Psoas muscle (tissue), 8 donors: ENCODE results near the gene ANXA3. TPM values are rescaled to one million over a fixed set of nuclear protein-coding genes. Genes with fewer than 3 reads are reported as not detected.

Experiments
- ATAC-seq, 4 donors: fragments of 200-7000 bp; cut with Tn5 transposase; one replicate each; pipeline ENCODE4 v1.9.1; 2020; ENCODE audit warnings: moderate library complexity in 3 of 4, mild to moderate bottlenecking in 2 of 4
- DNase-seq, 2 donors: peaks; one replicate each; pipeline ENCODE4 v3.0.0-alpha.2; 2020
- H3K27ac ChIP-seq: fragments of 200-600 bp; one replicate; pipeline ENCODE4 v1.8.0; 2022
- H3K27me3 ChIP-seq, 3 donors: fragments of 200-600 bp in 1 of 3; one replicate each; pipeline versions ENCODE4 v1.6.1 to v1.8.0; 2013 to 2022; ENCODE audit warnings: low read length in 2 of 3, mild to moderate bottlenecking in 2 of 3, moderate library complexity in 1 of 3; ENCODE audit not compliant: insufficient read depth in 3 of 3
- H3K36me3 ChIP-seq, 2 donors: fragments of 200-600 bp in 1 of 2; one replicate each; pipeline versions ENCODE4 v1.6.1 to v1.8.0; 2013 to 2022; ENCODE audit warnings: low read depth in 1 of 2, mild to moderate bottlenecking in 1 of 2, moderate library complexity in 1 of 2; ENCODE audit not compliant: insufficient read depth in 1 of 2
- H3K4me1 ChIP-seq: fragments of 200-600 bp; one replicate; pipeline ENCODE4 v1.8.0; 2022
- H3K4me3 ChIP-seq: fragments of 200-600 bp; one replicate; pipeline ENCODE4 v1.8.0; 2022; ENCODE audit warnings: mild to moderate bottlenecking
- H3K9me3 ChIP-seq: fragments of 200-600 bp; one replicate; pipeline ENCODE4 v1.8.0; 2022
- WGBS, 3 donors: extraction: QIAGEN DNeasy Blood & Tissue Kit; methylation state at CpG; one replicate each; pipeline versions ENCODE4 v1.1.6 to v1.1.7; 2013; 5-methylcytosine and 5-hydroxymethylcytosine counted together
- intact Hi-C, 2 donors: fragments of 100-400 bp; cut with DNase I; formaldehyde crosslinking; loops; one replicate each; pipeline versions ENCODE4 v1.11.0 to v1.14.2; 2022
- polyA plus RNA-seq, 3 donors: library from polyadenylated mRNA; stranded (reverse); fragments of 200-250 nt; gene quantifications; one replicate each; pipeline ENCODE4 v1.2.3, GENCODE V29; 2013
- total RNA-seq, 4 donors: library from RNA; stranded (reverse); fragmentation: NEBNext Ultra II Directional in 2 of 4; extraction: Animal tissue kit (Norgen Biotek cat#: 25700) in 2 of 4; gene quantifications; one replicate each; pipeline versions ENCODE4 v1.2.1 to v1.2.4, GENCODE V29; 2021 to 2023
- TF ChIP-seq, protein P1 (sequence below): fragments of 200-600 bp; IDR thresholded peaks from one replicate; pipeline ENCODE4 v1.8.0; 2022; ENCODE audit warnings: antibody characterized with exemption
- donor health status: healthy with polysubstance abuse.
- donor health status: DM: no; HTN: no; CAD: no; lungs with moderate emphysema.
- donor health status: Bipolar disorder and iron deficiency.
- donor health status: healthy.
- donor health status: DM: yes; HTN: yes; CAD: no.
- donor health status: DM: no; HTN: no; CAD: no.
- donor health status: DM: no; HTN: no; CAD: no.
- donor health status: DM: yes; HTN: yes; CAD: no.

Gene ANXA3
- total and polyA plus RNA-seq, 7 donors, result 11.8 to 27.6 (median 18.1) TPM

GRCh38 chr4:78584863-78585547 lies 33.4 kb downstream of the ANXA3 start:
- DNase-seq, result no peak
- Histone ChIP-seq H3K36me3 (no peaks in the 10 kb centered on the region), H3K4me3 (no peak overlapping the region), H3K9me3 (no peaks in the 10 kb centered on the region), H3K4me1 (no peaks in the 10 kb centered on the region), H3K27me3 (no peaks in the 10 kb centered on the region), H3K27ac (no peak overlapping the region)
- intact Hi-C loops, result no loop called here
- 88 to 91% (median 90%) methylated on average over 4 of the region's 4 CpGs for WGBS, 3 donors
- TF ChIP-seq, protein P1, sequence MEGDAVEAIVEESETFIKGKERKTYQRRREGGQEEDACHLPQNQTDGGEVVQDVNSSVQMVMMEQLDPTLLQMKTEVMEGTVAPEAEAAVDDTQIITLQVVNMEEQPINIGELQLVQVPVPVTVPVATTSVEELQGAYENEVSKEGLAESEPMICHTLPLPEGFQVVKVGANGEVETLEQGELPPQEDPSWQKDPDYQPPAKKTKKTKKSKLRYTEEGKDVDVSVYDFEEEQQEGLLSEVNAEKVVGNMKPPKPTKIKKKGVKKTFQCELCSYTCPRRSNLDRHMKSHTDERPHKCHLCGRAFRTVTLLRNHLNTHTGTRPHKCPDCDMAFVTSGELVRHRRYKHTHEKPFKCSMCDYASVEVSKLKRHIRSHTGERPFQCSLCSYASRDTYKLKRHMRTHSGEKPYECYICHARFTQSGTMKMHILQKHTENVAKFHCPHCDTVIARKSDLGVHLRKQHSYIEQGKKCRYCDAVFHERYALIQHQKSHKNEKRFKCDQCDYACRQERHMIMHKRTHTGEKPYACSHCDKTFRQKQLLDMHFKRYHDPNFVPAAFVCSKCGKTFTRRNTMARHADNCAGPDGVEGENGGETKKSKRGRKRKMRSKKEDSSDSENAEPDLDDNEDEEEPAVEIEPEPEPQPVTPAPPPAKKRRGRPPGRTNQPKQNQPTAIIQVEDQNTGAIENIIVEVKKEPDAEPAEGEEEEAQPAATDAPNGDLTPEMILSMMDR, result no peak
- ATAC-seq, result no peak

DNA sequence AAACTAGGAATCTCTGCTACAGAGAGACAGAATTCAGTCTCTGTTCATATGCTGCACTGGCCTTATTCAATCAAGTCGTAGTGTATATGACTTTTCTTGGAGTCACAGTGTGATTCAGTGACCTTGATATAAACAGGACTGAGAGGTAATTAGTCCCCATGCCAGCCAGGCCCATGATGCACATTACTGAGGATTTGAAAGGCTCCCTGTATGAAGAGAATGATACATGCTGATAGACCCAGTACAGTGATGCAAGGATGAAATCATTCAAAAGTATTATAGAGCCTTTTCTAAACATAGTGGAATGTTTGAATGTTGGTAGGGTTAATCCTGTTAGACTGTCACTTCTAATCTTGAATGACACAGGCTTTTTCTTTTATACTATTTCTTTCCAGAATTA lies 34.1 kb downstream of the ANXA3 start:
- no peak for ATAC-seq
- TF ChIP-seq, protein P1, result no peak
- Histone ChIP-seq H3K27me3 (no peaks in the 10 kb centered on the region), H3K27ac (no peak overlapping the region), H3K4me1 (no peaks in the 10 kb centered on the region), H3K4me3 (no peak overlapping the region), H3K9me3 (no peaks in the 10 kb centered on the region), H3K36me3 (no peaks in the 10 kb centered on the region)
- no peak for DNase-seq
- 0 to 69% (median 56%) methylated on average over 1 of the region's 1 CpG for WGBS, 3 donors
- intact Hi-C loops, result no loop called here

DNA sequence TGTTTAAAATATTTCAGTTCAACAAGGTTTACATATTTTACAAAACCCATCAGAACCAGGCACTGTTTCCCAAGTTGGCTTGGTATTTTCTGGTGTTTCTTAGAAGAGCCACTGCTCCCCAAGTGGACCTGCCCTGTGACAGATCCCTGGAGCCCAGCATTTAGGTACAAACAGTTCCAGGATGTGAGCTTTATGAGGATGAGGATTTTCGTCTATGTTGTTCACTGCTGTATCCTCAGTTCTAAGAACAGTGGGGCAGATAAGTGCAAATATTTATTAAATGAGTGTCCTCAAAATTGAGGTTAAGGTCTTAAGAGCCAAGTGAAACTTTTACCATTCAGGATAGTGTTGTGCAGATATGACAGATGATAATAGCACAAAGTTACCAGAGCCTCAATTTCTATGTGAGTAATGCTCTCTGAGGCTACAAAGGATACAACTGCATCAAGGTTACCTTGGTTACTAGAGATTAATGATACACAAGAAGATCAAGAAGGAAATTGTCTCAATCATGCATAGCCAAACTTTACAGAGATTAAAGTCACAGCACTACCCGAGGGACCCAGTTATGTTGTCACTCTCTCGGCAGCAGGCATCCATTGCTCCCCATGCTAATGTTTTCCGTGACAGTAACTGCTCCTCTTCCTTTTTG lies 37.5 kb downstream of the ANXA3 start:
- no peak overlapping the region for H3K4me3 ChIP-seq
- intact Hi-C loops, result no loop called here
- WGBS, 3 donors, result 49 to 55% (median 51%) methylated on average over 4 of the region's 4 CpGs
- H3K27ac ChIP-seq, result peak overlapping the region; percentile 4
- no peaks in the 10 kb centered on the region for H3K9me3 ChIP-seq
- ATAC-seq (no peak), DNase-seq (no peak)
- no peaks in the 10 kb centered on the region for H3K36me3 ChIP-seq
- TF ChIP-seq, protein P1, result no peak
- peaks cover 6% of the 10 kb centered on the region for H3K4me1 ChIP-seq
- no peaks in the 10 kb centered on the region for H3K27me3 ChIP-seq

DNA sequence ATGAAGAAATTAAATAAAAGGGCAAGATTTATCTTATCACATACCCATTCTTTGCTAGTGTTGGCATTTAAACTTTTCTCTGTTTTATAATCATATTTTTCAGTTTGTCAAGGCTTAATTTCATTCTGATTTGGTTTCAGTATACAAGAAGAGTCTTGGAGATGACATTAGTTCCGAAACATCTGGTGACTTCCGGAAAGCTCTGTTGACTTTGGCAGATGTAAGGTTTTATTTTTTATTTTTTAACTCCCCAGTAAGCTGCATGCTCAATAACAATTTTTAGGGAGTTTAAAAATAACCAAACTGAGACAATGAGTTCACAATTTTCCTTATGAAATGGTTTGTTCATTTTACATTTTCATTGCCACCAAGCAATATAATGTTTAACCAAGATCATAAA lies 39.8 kb downstream of the ANXA3 start:
- TF ChIP-seq, protein P1, result no peak
- peaks cover 6% of the 10 kb centered on the region for H3K4me1 ChIP-seq
- no peaks in the 10 kb centered on the region for H3K27me3 ChIP-seq
- ATAC-seq (no peak), DNase-seq (no peak)
- H3K27ac ChIP-seq, result no peak overlapping the region
- peaks cover 0 to 3% of the 10 kb centered on the region in 2 donors for H3K36me3 ChIP-seq
- intact Hi-C loops, result no loop called here
- 18 to 26% (median 24%) methylated on average over 2 of the region's 2 CpGs for WGBS, 3 donors
- H3K4me3 ChIP-seq, result no peak overlapping the region
- H3K9me3 ChIP-seq, result no peaks in the 10 kb centered on the region
